NCI-H146 (cell line): ENCODE results near the gene ADGRG3.

Experiments used
- DNase-seq: peaks from one replicate; lab custom pipeline; 2025; lab: John Stamatoyannopoulos, UW

Gene ADGRG3

GRCh38 chr16:57736419-57737351 is 68.6 kb downstream of the ADGRG3 start:
- DNase-seq: peak; percentile 41

GRCh38 chr16:57738844-57739243 is 70.7 kb downstream of the ADGRG3 start:
- DNase-seq: no peak
